Liver (tissue), 9 donors: ENCODE data around the gene LDB3. TPM values are rescaled to one million over a fixed set of nuclear protein-coding genes. Genes with fewer than 3 reads are reported as not detected.

Source experiments
- DNase-seq: peaks from one replicate; pipeline ENCODE4 v3.0.0-alpha.2; 2017; ENCODE audit warnings: low spot score
- H3K27ac ChIP-seq, 2 donors: one replicate each; pipeline ENCODE4 v1.7.0; 2013; ENCODE audit warnings: inconsistent platforms in 2 of 2, low read length in 2 of 2, control low read depth in 1 of 2, low read depth in 1 of 2, mild to moderate bottlenecking in 1 of 2
- H3K27me3 ChIP-seq, 4 donors: one replicate each; pipeline versions ENCODE4 v1.6.1 to v1.7.0; 2013; ENCODE audit warnings: low read length in 3 of 4, inconsistent platforms in 1 of 4, mild to moderate bottlenecking in 1 of 4, moderate library complexity in 1 of 4; ENCODE audit not compliant: control insufficient read depth in 4 of 4, insufficient read depth in 4 of 4
- H3K36me3 ChIP-seq, 4 donors: one replicate each; pipeline versions ENCODE4 v1.6.1 to v1.7.0; 2013; ENCODE audit warnings: low read length in 3 of 4, mild to moderate bottlenecking in 3 of 4, low read depth in 1 of 4, moderate library complexity in 1 of 4; ENCODE audit not compliant: control insufficient read depth in 4 of 4, insufficient read depth in 3 of 4
- H3K4me1 ChIP-seq, 4 donors: one replicate each; pipeline versions ENCODE4 v1.6.1 to v1.7.0; 2013; ENCODE audit warnings: low read length in 3 of 4, mild to moderate bottlenecking in 3 of 4, moderate library complexity in 1 of 4; ENCODE audit not compliant: control insufficient read depth in 4 of 4, insufficient read depth in 4 of 4
- H3K4me3 ChIP-seq, 3 donors: one replicate each; pipeline versions ENCODE4 v1.6.1 to v1.7.0; 2013; ENCODE audit warnings: low read length in 3 of 3, control low read depth in 1 of 3, low read depth in 1 of 3, mild to moderate bottlenecking in 1 of 3
- H3K9ac ChIP-seq, 2 donors: one replicate each; pipeline ENCODE4 v1.7.0; 2013; ENCODE audit warnings: low read length in 2 of 2, mild to moderate bottlenecking in 2 of 2, moderate library complexity in 2 of 2, control low read depth in 1 of 2, low read depth in 1 of 2
- H3K9me3 ChIP-seq, 4 donors: one replicate each; pipeline versions ENCODE4 v1.6.1 to v1.7.0; 2013; ENCODE audit warnings: low read length in 3 of 4; ENCODE audit not compliant: control insufficient read depth in 4 of 4
- ATF3 ChIP-seq: IDR thresholded peaks from 2 replicates; pipeline ENCODE4 v1.6.1; 2016; ENCODE audit warnings: antibody characterized with exemption
- CTCF ChIP-seq: fragments of 150-350 bp; IDR thresholded peaks from 2 replicates; pipeline ENCODE4 v1.5.1; 2017; ENCODE audit warnings: improper control_type of control experiment, low read depth, low read length; ENCODE audit not compliant: missing input control
- EGR1 ChIP-seq, 2 donors: IDR thresholded peaks; 2 replicates each; pipeline ENCODE4 v1.6.1; 2016 to 2018; ENCODE audit warnings: antibody characterized with exemption in 2 of 2, low read depth in 2 of 2
- FOXA1 ChIP-seq: IDR thresholded peaks from 2 replicates; pipeline ENCODE4 v1.6.1; 2016; ENCODE audit warnings: antibody characterized with exemption
- FOXA2 ChIP-seq: IDR thresholded peaks from 2 replicates; pipeline ENCODE4 v1.6.1; 2016; ENCODE audit warnings: antibody characterized with exemption
- GABPA ChIP-seq, 2 donors: IDR thresholded peaks in 1 of 2; conservative IDR thresholded peaks in 1 of 2; 2 replicates each; pipeline ENCODE4 v1.6.1; 2016; ENCODE audit warnings: antibody characterized with exemption in 2 of 2, mild to moderate bottlenecking in 1 of 2, moderate library complexity in 1 of 2
- HNF4A ChIP-seq, 2 donors: conservative IDR thresholded peaks; 2 replicates each; pipeline ENCODE4 v1.6.1; 2016; ENCODE audit warnings: antibody characterized with exemption in 2 of 2, mild to moderate bottlenecking in 2 of 2
- HNF4G ChIP-seq: IDR thresholded peaks from 2 replicates; pipeline ENCODE4 v1.6.1; 2016; ENCODE audit warnings: antibody characterized with exemption
- JUND ChIP-seq, 2 donors: IDR thresholded peaks; 2 replicates each; pipeline ENCODE4 v1.6.1; 2016; ENCODE audit warnings: antibody characterized with exemption in 2 of 2
- NR2F2 ChIP-seq: IDR thresholded peaks from 2 replicates; pipeline ENCODE4 v1.6.1; 2016; ENCODE audit warnings: antibody characterized with exemption
- RAD21 ChIP-seq, 2 donors: IDR thresholded peaks; 2 replicates each; pipeline ENCODE4 v1.6.1; 2016; ENCODE audit warnings: antibody characterized with exemption in 2 of 2, mild to moderate bottlenecking in 2 of 2
- RXRA ChIP-seq, 2 donors: IDR thresholded peaks; 2 replicates each; pipeline ENCODE4 v1.6.1; 2017 to 2018; ENCODE audit warnings: antibody characterized with exemption in 2 of 2, mild to moderate bottlenecking in 1 of 2
- SP1 ChIP-seq: IDR thresholded peaks from 2 replicates; pipeline ENCODE4 v1.6.1; 2018; ENCODE audit warnings: antibody characterized with exemption, mild to moderate bottlenecking
- TAF1 ChIP-seq: conservative IDR thresholded peaks from 2 replicates; pipeline ENCODE4 v1.6.1; 2016; ENCODE audit warnings: antibody characterized with exemption, mild to moderate bottlenecking
- YY1 ChIP-seq: IDR thresholded peaks from 2 replicates; pipeline ENCODE4 v1.6.1; 2016; ENCODE audit warnings: antibody characterized with exemption, mild to moderate bottlenecking
- WGBS: extraction: QIAGEN DNeasy Blood & Tissue Kit; methylation state at CpG from one replicate; pipeline ENCODE4 v1.1.7; 2013; 5-methylcytosine and 5-hydroxymethylcytosine counted together
- polyA plus RNA-seq, 2 donors: library from polyadenylated mRNA; stranded (reverse) in 1 of 2; unstranded in 1 of 2; fragments of 200-250 nt in 1 of 2; fragments of >200 nt in 1 of 2; fragmentation: Nextera tagmentation in 1 of 2; extraction: Ambion mirVana in 1 of 2; gene quantifications; one replicate each; pipeline versions ENCODE4 v1.2.1 to v1.2.3, GENCODE V29; 2013 to 2015
- total RNA-seq, 2 donors: library from RNA; depleted of rRNA; stranded (reverse); fragments of >200 nt; gene quantifications; one replicate each; pipeline ENCODE4 v1.2.3, GENCODE V29; 2014
- TF ChIP-seq, protein P1 (sequence below): IDR thresholded peaks from 2 replicates; pipeline ENCODE4 v1.6.1; 2016; ENCODE audit warnings: antibody characterized with exemption, mild to moderate bottlenecking
- TF ChIP-seq, protein P2 (sequence below): IDR thresholded peaks from 2 replicates; pipeline ENCODE4 v1.6.1; 2016; ENCODE audit warnings: antibody characterized with exemption
- TF ChIP-seq, protein P3 (sequence below): IDR thresholded peaks from 2 replicates; pipeline ENCODE4 v1.6.1; 2016; ENCODE audit warnings: antibody characterized with exemption
- donor health status: healthy.
- donor health status: healthy.
- donor health status: healthy.
- donor health status: healthy.
- donor health status: healthy.

LDB3 gene
- total and polyA plus RNA-seq, 4 donors = 0.09 to 0.42 (median 0.15) TPM; not detected in 1

- Histone ChIP-seq H3K27me3 (no peaks in the 10 kb centered on the region), H3K36me3 (no peaks in the 10 kb centered on the region), H3K4me1 (peaks cover 0 to 2% (median 0%) of the 10 kb centered on the region in 4 donors), H3K9ac (no peak overlapping the region), H3K9me3 (no peaks in the 10 kb centered on the region), H3K4me3 (no peak overlapping the region), H3K27ac (no peak overlapping the region)
- no peak for TF ChIP-seq RXRA (IDR thresholded peaks at IDR 0.05)
- no peak for TF ChIP-seq CTCF
- 95% methylated on average over 8 of the region's 8 CpGs for WGBS
- DNase-seq = no peak
Observed at GRCh38 chr10:86692023-86692514, 23.8 kb downstream of the LDB3 start.

GRCh38 chr10:86692664-86693063 lies 24.4 kb downstream of the LDB3 start:
- no peak overlapping the region for H3K27ac ChIP-seq
- WGBS = 96% methylated on average over 7 of the region's 7 CpGs
- no peak overlapping the region for H3K4me3 ChIP-seq
- H3K9me3 ChIP-seq = no peaks in the 10 kb centered on the region
- no peak for TF ChIP-seq HNF4G
- TF ChIP-seq EGR1 (IDR thresholded peaks at IDR 0.05; ENCODE audit: low read depth in 2 of 2) = no peak
- TF ChIP-seq GABPA (IDR thresholded peaks at IDR 0.05 in 1 of 2, conservative IDR thresholded peaks at IDR 0.05 in 1 of 2) = no peak
- TF ChIP-seq, protein P1, sequence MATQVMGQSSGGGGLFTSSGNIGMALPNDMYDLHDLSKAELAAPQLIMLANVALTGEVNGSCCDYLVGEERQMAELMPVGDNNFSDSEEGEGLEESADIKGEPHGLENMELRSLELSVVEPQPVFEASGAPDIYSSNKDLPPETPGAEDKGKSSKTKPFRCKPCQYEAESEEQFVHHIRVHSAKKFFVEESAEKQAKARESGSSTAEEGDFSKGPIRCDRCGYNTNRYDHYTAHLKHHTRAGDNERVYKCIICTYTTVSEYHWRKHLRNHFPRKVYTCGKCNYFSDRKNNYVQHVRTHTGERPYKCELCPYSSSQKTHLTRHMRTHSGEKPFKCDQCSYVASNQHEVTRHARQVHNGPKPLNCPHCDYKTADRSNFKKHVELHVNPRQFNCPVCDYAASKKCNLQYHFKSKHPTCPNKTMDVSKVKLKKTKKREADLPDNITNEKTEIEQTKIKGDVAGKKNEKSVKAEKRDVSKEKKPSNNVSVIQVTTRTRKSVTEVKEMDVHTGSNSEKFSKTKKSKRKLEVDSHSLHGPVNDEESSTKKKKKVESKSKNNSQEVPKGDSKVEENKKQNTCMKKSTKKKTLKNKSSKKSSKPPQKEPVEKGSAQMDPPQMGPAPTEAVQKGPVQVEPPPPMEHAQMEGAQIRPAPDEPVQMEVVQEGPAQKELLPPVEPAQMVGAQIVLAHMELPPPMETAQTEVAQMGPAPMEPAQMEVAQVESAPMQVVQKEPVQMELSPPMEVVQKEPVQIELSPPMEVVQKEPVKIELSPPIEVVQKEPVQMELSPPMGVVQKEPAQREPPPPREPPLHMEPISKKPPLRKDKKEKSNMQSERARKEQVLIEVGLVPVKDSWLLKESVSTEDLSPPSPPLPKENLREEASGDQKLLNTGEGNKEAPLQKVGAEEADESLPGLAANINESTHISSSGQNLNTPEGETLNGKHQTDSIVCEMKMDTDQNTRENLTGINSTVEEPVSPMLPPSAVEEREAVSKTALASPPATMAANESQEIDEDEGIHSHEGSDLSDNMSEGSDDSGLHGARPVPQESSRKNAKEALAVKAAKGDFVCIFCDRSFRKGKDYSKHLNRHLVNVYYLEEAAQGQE = no peak
- no peak for TF ChIP-seq ATF3
- no peak for TF ChIP-seq YY1
- TF ChIP-seq SP1 = no peak
- no peak for TF ChIP-seq CTCF
- no peak for TF ChIP-seq RAD21 (IDR thresholded peaks at IDR 0.05)
- no peak for TF ChIP-seq FOXA2
- TF ChIP-seq, protein P2, sequence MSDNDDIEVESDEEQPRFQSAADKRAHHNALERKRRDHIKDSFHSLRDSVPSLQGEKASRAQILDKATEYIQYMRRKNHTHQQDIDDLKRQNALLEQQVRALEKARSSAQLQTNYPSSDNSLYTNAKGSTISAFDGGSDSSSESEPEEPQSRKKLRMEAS = no peak
- TF ChIP-seq FOXA1 = no peak
- TF ChIP-seq, protein P3, sequence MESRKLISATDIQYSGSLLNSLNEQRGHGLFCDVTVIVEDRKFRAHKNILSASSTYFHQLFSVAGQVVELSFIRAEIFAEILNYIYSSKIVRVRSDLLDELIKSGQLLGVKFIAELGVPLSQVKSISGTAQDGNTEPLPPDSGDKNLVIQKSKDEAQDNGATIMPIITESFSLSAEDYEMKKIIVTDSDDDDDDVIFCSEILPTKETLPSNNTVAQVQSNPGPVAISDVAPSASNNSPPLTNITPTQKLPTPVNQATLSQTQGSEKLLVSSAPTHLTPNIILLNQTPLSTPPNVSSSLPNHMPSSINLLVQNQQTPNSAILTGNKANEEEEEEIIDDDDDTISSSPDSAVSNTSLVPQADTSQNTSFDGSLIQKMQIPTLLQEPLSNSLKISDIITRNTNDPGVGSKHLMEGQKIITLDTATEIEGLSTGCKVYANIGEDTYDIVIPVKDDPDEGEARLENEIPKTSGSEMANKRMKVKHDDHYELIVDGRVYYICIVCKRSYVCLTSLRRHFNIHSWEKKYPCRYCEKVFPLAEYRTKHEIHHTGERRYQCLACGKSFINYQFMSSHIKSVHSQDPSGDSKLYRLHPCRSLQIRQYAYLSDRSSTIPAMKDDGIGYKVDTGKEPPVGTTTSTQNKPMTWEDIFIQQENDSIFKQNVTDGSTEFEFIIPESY = no peak
- no peak for TF ChIP-seq JUND (IDR thresholded peaks at IDR 0.05)
- no peak for TF ChIP-seq NR2F2
- no peak for TF ChIP-seq HNF4A (conservative IDR thresholded peaks at IDR 0.05)
- no peak for TF ChIP-seq RXRA (IDR thresholded peaks at IDR 0.05)
- TF ChIP-seq TAF1 = no peak
- H3K27me3 ChIP-seq = no peaks in the 10 kb centered on the region
- H3K36me3 ChIP-seq = no peaks in the 10 kb centered on the region
- H3K4me1 ChIP-seq = peaks cover 0 to 2% (median 0%) of the 10 kb centered on the region in 4 donors
- no peak overlapping the region for H3K9ac ChIP-seq
- no peak for DNase-seq
